ENCODE results near the gene ATG101.

DNA sequence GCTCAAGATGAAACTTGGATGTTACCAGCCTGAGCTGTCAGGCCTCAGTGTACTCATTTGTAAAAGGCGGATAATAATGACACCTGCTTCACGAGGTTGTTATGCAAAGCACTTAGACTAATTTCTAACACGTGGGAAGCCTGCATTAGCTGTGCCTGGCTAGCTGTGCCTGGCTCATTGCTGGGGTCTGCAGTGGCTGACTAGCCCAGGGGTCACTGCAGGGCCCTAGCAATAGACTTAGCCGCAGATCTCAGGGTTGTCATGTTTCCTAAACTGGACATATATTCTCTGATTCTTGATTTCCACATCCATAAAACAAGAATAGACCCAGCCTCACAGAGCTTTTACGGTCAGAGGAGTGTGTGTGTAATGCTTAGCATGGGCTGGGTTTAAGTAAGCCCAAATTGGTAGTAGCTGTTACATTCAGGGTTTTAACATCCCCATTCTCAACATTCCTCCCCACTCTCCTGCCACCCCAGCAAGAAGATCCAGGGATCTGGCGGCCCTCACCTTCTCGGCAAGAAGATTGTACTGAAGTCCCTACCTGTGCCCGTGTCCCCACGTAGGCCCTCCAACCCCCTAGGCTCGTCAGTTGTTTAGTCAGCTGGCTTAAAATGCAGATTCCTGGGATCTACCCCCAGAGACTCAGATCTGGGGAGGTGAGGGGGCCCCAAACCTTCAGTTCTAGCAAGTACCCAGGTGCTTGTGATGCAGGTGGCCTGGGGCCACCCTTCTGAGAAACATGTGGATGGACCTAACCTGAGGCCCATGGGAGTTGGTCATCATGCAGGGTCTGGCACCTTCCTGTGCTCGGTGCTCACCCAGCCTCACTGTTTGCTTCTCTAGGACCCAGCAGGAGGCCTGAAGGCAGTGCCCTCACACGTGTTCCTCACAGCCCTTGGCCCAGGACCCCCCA, 9.9 kb upstream of the ATG101 start:
- TF ChIP-seq, protein P1, sequence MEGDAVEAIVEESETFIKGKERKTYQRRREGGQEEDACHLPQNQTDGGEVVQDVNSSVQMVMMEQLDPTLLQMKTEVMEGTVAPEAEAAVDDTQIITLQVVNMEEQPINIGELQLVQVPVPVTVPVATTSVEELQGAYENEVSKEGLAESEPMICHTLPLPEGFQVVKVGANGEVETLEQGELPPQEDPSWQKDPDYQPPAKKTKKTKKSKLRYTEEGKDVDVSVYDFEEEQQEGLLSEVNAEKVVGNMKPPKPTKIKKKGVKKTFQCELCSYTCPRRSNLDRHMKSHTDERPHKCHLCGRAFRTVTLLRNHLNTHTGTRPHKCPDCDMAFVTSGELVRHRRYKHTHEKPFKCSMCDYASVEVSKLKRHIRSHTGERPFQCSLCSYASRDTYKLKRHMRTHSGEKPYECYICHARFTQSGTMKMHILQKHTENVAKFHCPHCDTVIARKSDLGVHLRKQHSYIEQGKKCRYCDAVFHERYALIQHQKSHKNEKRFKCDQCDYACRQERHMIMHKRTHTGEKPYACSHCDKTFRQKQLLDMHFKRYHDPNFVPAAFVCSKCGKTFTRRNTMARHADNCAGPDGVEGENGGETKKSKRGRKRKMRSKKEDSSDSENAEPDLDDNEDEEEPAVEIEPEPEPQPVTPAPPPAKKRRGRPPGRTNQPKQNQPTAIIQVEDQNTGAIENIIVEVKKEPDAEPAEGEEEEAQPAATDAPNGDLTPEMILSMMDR (IDR thresholded peaks at IDR 0.05): no peak
- TF ChIP-seq EZH2 (IDR thresholded peaks at IDR 0.05; ENCODE audit: borderline replicate concordance, insufficient read depth, low read depth, low read length, poor library complexity, severe bottlenecking): no peak
